Fibroblast of the conjunctiva (primary cell): Measurements from ENCODE around the gene TRAPPC10.

Experiments used
- DNase-seq: peaks from one replicate; pipeline ENCODE4 v3.0.0-alpha.2; 2010; ENCODE audit warnings: low read depth

The TRAPPC10 gene, protein sequence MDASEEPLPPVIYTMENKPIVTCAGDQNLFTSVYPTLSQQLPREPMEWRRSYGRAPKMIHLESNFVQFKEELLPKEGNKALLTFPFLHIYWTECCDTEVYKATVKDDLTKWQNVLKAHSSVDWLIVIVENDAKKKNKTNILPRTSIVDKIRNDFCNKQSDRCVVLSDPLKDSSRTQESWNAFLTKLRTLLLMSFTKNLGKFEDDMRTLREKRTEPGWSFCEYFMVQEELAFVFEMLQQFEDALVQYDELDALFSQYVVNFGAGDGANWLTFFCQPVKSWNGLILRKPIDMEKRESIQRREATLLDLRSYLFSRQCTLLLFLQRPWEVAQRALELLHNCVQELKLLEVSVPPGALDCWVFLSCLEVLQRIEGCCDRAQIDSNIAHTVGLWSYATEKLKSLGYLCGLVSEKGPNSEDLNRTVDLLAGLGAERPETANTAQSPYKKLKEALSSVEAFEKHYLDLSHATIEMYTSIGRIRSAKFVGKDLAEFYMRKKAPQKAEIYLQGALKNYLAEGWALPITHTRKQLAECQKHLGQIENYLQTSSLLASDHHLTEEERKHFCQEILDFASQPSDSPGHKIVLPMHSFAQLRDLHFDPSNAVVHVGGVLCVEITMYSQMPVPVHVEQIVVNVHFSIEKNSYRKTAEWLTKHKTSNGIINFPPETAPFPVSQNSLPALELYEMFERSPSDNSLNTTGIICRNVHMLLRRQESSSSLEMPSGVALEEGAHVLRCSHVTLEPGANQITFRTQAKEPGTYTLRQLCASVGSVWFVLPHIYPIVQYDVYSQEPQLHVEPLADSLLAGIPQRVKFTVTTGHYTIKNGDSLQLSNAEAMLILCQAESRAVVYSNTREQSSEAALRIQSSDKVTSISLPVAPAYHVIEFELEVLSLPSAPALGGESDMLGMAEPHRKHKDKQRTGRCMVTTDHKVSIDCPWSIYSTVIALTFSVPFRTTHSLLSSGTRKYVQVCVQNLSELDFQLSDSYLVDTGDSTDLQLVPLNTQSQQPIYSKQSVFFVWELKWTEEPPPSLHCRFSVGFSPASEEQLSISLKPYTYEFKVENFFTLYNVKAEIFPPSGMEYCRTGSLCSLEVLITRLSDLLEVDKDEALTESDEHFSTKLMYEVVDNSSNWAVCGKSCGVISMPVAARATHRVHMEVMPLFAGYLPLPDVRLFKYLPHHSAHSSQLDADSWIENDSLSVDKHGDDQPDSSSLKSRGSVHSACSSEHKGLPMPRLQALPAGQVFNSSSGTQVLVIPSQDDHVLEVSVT

GRCh38 chr21:44011579-44012473 is at the start of gene TRAPPC10:
TSS of gene TRAPPC10 (plus strand) at chr21:44012309. CDS start at chr21:44012494, 185 bp downstream.
- DNase-seq: peak; percentile 50

GRCh38 chr21:43965911-43966585 is 46.1 kb upstream of the TRAPPC10 start:
- DNase-seq: no peak

DNA sequence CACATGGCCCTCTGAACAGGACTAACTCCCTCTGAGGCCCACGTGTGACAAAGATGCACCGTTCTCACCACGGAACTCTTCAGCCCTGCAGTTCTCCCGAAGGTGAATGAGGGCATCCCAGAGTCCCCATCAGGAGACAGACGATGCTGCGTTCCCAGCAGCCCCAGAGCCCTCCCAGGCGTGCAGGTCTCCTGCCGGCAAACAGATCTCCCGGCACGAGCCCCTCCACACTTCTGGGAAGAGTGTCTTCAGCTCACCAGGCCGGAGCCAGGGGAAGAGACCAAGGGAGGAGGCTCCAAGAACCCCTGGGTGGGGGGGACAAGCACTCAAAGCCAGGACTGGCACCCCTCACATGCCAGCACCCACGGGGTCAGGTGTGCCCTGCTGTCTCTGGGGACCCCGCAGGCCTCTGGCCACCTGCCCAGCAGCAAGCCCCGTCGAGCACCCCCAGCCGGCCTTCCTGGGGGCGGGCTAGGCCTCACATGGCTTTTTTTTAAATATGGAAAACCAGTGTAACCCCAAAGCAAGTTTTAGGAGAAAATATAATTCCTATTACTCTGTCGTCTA is 45.1 kb upstream of the TRAPPC10 start:
- DNase-seq: no peak

- DNase-seq: no peak
Observed at GRCh38 chr21:43967981-43968380, 44.1 kb upstream of the TRAPPC10 start.

GRCh38 chr21:43968410-43969114 is 43.5 kb upstream of the TRAPPC10 start:
- no peak for DNase-seq

- DNase-seq: no peak
Observed at GRCh38 chr21:43969115-43969444, 43.0 kb upstream of the TRAPPC10 start.

DNA sequence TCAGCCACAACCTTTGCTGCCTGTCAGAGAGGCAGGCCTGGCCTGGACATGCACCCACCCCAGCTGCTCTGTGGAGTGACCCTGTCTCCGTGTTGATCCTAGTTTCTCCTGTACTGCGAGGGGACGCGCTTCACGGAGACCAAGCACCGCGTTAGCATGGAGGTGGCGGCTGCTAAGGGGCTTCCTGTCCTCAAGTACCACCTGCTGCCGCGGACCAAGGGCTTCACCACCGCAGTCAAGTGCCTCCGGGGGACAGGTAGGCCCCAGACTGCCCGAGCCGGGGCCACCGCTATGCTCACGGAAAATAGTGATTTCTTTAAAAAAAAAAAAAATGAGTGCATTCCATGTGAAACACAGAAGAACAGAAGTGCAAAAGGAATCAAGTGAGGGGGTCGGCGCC is 41.6 kb upstream of the TRAPPC10 start:
- DNase-seq: no peak

- DNase-seq: no peak
Observed at GRCh38 chr21:43971201-43971991, 40.7 kb upstream of the TRAPPC10 start.

GRCh38 chr21:43971992-43972255 is 40.2 kb upstream of the TRAPPC10 start:
- DNase-seq: no peak

DNA sequence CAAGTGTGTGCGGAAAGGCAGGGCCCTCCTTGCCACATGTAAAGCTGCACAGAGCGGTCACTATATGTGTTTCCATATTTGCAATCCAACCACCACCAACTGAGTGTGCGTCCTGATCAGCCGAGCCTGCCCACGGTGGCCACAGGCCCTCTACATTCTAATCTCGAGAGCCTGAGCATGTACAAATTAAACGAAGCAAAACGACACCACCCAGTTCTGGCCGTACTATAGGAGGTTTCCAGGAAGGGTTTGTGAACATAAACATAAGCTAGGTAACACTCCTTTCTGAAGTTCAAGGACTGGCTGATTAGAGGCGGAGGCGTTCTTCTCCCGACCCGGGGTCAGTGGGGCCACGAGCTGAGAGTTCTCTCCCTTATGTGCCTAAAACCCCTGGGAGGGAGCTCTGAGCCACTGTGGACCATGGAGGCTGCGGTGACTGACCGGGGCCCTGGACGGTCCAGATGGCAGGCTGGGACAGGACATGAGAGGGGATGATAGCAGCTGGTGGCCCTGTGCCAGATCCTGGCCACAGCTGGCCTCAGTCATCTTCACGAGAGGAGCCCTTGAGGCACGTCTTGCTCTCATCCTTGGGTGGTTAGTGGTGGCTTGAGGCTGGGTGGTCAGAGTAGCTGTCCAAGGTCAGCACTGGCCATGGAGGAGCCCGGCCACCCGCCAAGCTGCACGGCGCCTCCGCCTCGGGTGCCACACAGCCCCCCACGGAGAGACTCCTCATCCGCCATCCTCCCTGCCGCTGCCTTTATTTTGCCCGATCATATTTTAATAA is 39.1 kb upstream of the TRAPPC10 start:
- no peak for DNase-seq

- DNase-seq: no peak
Observed at GRCh38 chr21:43973634-43973955, 38.5 kb upstream of the TRAPPC10 start.

DNA sequence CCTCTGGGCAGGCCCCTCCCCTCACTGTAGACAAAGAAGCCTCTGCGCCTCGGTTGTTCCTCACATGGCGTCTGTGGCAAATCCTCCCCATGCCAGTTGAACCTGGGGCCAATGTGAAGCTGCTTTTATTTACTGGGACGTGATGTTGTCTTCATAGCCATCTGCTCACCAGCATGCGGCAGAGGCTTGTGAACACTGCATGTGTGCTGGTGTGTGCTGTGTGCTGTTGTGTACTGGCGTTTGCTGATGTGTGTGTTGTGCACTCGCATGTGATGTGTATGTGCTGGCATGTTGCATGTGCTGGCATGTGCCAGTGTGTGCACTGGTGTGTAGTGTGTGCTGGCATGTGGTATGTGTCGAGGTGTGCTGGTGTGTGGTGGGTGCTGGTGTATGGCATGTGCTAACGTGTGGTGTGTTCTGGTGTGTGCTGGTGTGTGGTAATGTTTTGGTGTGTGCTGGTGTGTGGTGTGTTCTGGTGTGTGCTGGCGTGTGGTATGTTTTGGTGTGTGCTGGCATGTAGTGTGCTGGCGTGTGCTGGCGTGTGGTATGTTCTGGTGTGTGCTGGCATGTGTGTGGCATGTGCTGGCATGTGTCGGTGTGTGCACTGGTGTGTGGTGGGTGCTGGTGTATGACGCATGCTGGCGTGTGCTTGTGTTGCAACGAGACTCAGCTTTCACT is 37.2 kb upstream of the TRAPPC10 start:
- DNase-seq: no peak

- DNase-seq: peak; percentile 21
Observed at GRCh38 chr21:43975469-43976098, 36.5 kb upstream of the TRAPPC10 start.

DNA sequence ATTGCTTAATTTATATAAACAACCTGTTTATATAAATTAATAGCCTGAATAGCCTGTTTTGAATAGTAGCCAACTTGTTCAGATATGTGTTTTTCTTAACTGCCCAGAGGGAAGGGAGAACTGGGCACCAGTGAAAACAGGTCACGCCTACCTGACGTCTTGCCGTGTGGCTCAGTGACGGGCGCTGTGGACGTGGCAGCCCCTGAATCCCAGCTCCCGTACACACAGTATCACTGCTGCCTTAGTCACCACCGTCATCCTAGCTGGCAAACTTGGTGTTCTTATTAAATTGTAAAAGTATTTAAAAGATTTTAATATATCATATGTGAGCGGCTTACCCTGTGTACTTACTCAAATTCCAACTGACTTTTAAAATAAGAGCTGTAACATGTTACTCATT is 35.4 kb upstream of the TRAPPC10 start:
- no peak for DNase-seq

DNA sequence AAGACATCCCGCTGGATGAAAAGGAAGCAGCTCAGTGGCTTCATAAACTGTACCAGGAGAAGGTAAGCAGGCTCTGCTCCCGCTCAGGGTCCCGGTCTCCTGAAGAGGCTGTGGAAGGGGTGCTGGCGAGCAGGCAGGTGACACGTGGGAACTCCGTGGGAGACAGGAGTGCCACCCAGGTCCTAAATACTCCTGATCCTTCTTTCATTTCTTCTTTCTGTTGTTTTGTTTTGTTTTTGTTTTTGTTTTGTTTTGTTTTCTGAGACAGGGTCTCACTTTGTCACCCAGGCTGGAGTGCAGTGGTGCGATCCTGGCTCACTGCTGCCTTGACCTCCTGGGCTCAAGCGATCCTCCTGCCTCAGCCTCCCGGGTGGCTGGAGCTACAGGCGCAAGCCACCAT is 34.0 kb upstream of the TRAPPC10 start:
- DNase-seq: no peak

- DNase-seq: no peak
Observed at GRCh38 chr21:43979654-43980053, 32.5 kb upstream of the TRAPPC10 start.

DNA sequence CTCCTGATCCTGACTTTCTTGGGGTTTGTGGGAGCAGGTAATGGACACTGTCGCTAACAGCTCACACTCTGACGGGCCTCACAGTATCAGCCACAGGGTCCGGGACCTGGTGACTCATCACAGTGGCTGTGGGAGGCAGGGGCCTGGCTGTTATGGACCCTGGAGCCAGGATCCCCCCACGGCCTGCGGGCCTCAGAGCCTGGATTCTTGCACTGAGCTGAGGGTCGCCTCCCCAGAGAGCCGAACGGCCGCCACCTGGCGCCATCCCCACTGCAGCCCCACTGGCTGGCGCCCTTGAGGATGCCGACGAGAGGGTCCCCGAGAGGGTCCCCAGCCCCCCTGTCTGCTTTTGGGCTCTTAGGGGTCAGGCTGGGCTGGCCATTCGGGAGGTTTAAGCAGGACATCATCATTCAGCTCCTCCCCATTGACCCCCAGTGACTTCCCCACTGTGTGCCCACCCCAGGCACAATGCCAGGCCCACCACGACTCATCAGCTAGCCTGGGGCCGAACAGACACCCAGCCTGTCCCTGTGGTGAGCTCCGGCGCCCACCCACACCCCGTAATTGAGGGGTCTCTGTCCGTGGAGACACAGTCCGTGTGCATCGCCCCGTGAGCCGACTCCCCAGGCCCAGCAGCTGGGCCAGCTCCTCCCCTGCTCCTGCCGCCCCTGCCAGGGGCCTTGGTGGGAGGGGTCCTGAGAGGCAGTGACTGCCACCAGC is 30.8 kb upstream of the TRAPPC10 start:
- no peak for DNase-seq
